HepG2 (cell line): ENCODE measurements around the gene ADCY9. TPM values are rescaled to one million over a fixed set of nuclear protein-coding genes. Genes with fewer than 3 reads are reported as not detected.

ENCODE experiments used
- ATAC-seq: fragments of 200-7000 bp; cut with Tn5 transposase; 3 replicates; pipeline ENCODE4 v1.9.1; 2020; ENCODE audit warnings: mild to moderate bottlenecking, moderate library complexity
- BruUV-seq: library from RNA; stranded (reverse); fragments of 400-500 nt; replicated peaks from 2 replicates; lab custom pipeline; 2021; lab: Mats Ljungman, UMichigan
- CTCF ChIA-PET: fragments of 300-600 bp; formaldehyde crosslinking; extraction: SDS; loops from one replicate; lab custom pipeline; 2021; ENCODE audit warnings: low total read pairs, inconsistent platforms, low intra/inter-chr PET ratio; lab: Yijun Ruan, JAX
- POLR2A ChIA-PET: fragments of 350-600 bp; sonication (Branson Sonifier 250); formaldehyde crosslinking; loops from one replicate; lab custom pipeline; 2020; ENCODE audit warnings: antibody characterized with exemption, inconsistent platforms; lab: Yijun Ruan, JAX
- DNase-seq: peaks from one replicate; pipeline ENCODE4 v3.0.0-alpha.2; 2015; ENCODE audit warnings: low spot score
- FAIRE-seq: peaks from 3 replicates; lab custom pipeline; 2011; peaks lifted over from hg19 to GRCh38; lab: Jason Lieb, UNC
- H2AFZ ChIP-seq: one replicate; pipeline ENCODE4 v1.6.1; 2011; ENCODE audit warnings: low read length, inconsistent platforms
- H3K27ac ChIP-seq: fragments of 300-600 bp; 3 replicates; pipeline ENCODE4 v1.8.0; 2011; ENCODE audit warnings: mixed run types, mild to moderate bottlenecking, mixed read lengths, low read length, inconsistent platforms; ENCODE audit not compliant: insufficient read depth; ENCODE audit errors: extremely low read length
- H3K27me3 ChIP-seq, 2 experiments: fragments of 200-600 bp in 1 of 2; 2 replicates in 1 of 2; 3 replicates in 1 of 2; pipeline versions ENCODE4 v1.6.0 to v1.8.0; 2011; ENCODE audit warnings: low read length in 2 of 2, mild to moderate bottlenecking in 2 of 2, moderate library complexity in 2 of 2, inconsistent platforms in 1 of 2; ENCODE audit not compliant: insufficient read depth in 2 of 2, control insufficient read depth in 1 of 2
- H3K36me3 ChIP-seq, 2 experiments: fragments of 200-600 bp in 1 of 2; replicated peaks in 1 of 2; 2 replicates in 1 of 2; 3 replicates in 1 of 2; pipeline versions ENCODE4 v1.5.1 to v1.8.0; 2011; ENCODE audit warnings: low read length in 2 of 2, inconsistent platforms in 1 of 2; ENCODE audit not compliant: insufficient read depth in 2 of 2, control insufficient read depth in 1 of 2
- H3K4me1 ChIP-seq: 2 replicates; pipeline ENCODE4 v1.5.1; 2012; ENCODE audit warnings: low read length, inconsistent platforms; ENCODE audit not compliant: insufficient read depth
- H3K4me2 ChIP-seq: 2 replicates; pipeline ENCODE4 v1.6.0; 2011; ENCODE audit warnings: low read depth, low read length, inconsistent platforms
- H3K4me3 ChIP-seq, 3 experiments: fragments of 200-600 bp in 1 of 3; sonication (generic), shearing (Covaris generic) in 1 of 3; replicated peaks in 1 of 3; 2 replicates each; pipeline ENCODE4 v1.5.1; 2011 to 2016; ENCODE audit warnings: low read length in 3 of 3, inconsistent platforms in 2 of 3, low read depth in 2 of 3, mild to moderate bottlenecking in 2 of 3, control low read depth in 1 of 3, mixed read lengths in 1 of 3; ENCODE audit not compliant: insufficient read depth in 1 of 3
- H3K79me2 ChIP-seq: one replicate; pipeline ENCODE4 v1.6.1; 2011; ENCODE audit warnings: low read length, inconsistent platforms; ENCODE audit not compliant: insufficient read depth
- H3K9ac ChIP-seq: 2 replicates; pipeline ENCODE4 v1.6.0; 2011; ENCODE audit warnings: mild to moderate bottlenecking, low read depth, low read length, inconsistent platforms; ENCODE audit not compliant: insufficient read depth
- H3K9me3 ChIP-seq: 2 replicates; pipeline ENCODE4 v1.5.1; 2012; ENCODE audit warnings: mild to moderate bottlenecking, low read length
- H4K20me1 ChIP-seq: 2 replicates; pipeline ENCODE4 v1.6.0; 2011; ENCODE audit warnings: inconsistent platforms, mild to moderate bottlenecking, low read length, moderate library complexity; ENCODE audit not compliant: insufficient read depth
- ARID2 ChIP-seq: sonication (generic); formaldehyde crosslinking; IDR thresholded peaks from 2 replicates; pipeline ENCODE4 v1.8.1; 2022; ENCODE audit warnings: mild to moderate bottlenecking, missing genetic modification reagents, borderline replicate concordance
- HNF4A ChIP-seq: sonication (generic); formaldehyde crosslinking; IDR thresholded peaks from 2 replicates; pipeline ENCODE4 v1.4.0; 2020; ENCODE audit warnings: missing genetic modification reagents
- MAF1 ChIP-seq: sonication (generic); formaldehyde crosslinking; IDR thresholded peaks from 2 replicates; pipeline ENCODE4 v1.5.0; 2020; ENCODE audit warnings: missing genetic modification reagents, borderline replicate concordance
- NCOA2 ChIP-seq: sonication (generic); formaldehyde crosslinking; IDR thresholded peaks from 2 replicates; pipeline ENCODE4 v1.8.0; 2022; ENCODE audit warnings: inconsistent platforms
- POLR2AphosphoS2 ChIP-seq: IDR thresholded peaks from 2 replicates; pipeline ENCODE4 v1.6.1; 2011; ENCODE audit warnings: low read depth, low read length, improper control_type of control experiment
- UBTF ChIP-seq: sonication (generic); formaldehyde crosslinking; IDR thresholded peaks from 2 replicates; pipeline ENCODE4 v1.4.0; 2020; ENCODE audit warnings: mild to moderate bottlenecking, missing genetic modification reagents
- ZBTB37 ChIP-seq: sonication (generic); formaldehyde crosslinking; IDR thresholded peaks from 2 replicates; pipeline ENCODE4 v1.4.0; 2020; ENCODE audit warnings: mild to moderate bottlenecking, missing genetic modification reagents
- ZBTB4 ChIP-seq: sonication (generic); formaldehyde crosslinking; IDR thresholded peaks from 2 replicates; pipeline ENCODE4 v1.4.0; 2020; ENCODE audit warnings: missing genetic modification reagents, mild to moderate bottlenecking, borderline replicate concordance
- ZFYVE20 ChIP-seq: sonication (generic); formaldehyde crosslinking; IDR thresholded peaks from 2 replicates; pipeline ENCODE4 v1.8.0; 2023; ENCODE audit warnings: low read depth, mild to moderate bottlenecking, moderate library complexity, missing genetic modification reagents, borderline replicate concordance
- ZNF17 ChIP-seq: sonication (generic); formaldehyde crosslinking; IDR thresholded peaks from 2 replicates; pipeline ENCODE4 v1.5.0; 2020; ENCODE audit warnings: mild to moderate bottlenecking, missing genetic modification reagents
- WGBS: methylation state at CpG from one replicate; pipeline ENCODE4 v1.1.6; 2017; ENCODE audit warnings: low lambda C conversion rate; 5-methylcytosine and 5-hydroxymethylcytosine counted together
- in situ Hi-C: cut with HindIII; loops from 2 replicates; pipeline ENCODE4 v1.10.0; 2017; ENCODE audit warnings: low pct_unique_long_range_greater_than_20kb; ENCODE audit not compliant: extremely low pct_ligation_motif_present
- intact Hi-C: fragments of 100-400 bp; cut with micrococcal nuclease; formaldehyde crosslinking; loops from one replicate; pipeline ENCODE4 v1.10.0; 2022; ENCODE audit not compliant: unreplicated experiment
- polyA plus RNA-seq, 8 experiments: library from polyadenylated mRNA; depleted of rRNA in 3 of 8; stranded (reverse) in 7 of 8; unstranded in 1 of 8; fragments of >200 nt; fragmentation: Illumina TruSeq in 4 of 8; extraction: Trizol in 4 of 8; gene quantifications; 2 replicates each; pipeline versions ENCODE4 v1.2.1 to v1.2.3, GENCODE V29; 2011 to 2016; ENCODE audit warnings: low read depth in 4 of 8, missing spikeins in 1 of 8, mixed read lengths in 1 of 8; ENCODE audit not compliant: insufficient read depth in 1 of 8
- total RNA-seq, 5 experiments: library from RNA; depleted of rRNA; stranded (reverse); fragments of >200 nt; fragmentation: Illumina TruSeq; extraction: Trizol; gene quantifications; 2 replicates each; pipeline ENCODE4 v1.2.3, GENCODE V29; 2016; ENCODE audit warnings: low read depth in 1 of 5
- TF ChIP-seq, protein P1 (sequence below): sonication (generic); formaldehyde crosslinking; IDR thresholded peaks from 2 replicates; pipeline ENCODE4 v1.8.0; 2023; ENCODE audit warnings: mild to moderate bottlenecking, missing genetic modification reagents
- TF ChIP-seq, protein P2 (sequence below): sonication (generic); formaldehyde crosslinking; IDR thresholded peaks from 2 replicates; pipeline ENCODE4 v1.5.0; 2020; ENCODE audit warnings: mild to moderate bottlenecking, missing genetic modification reagents

The ADCY9 gene
- total and polyA plus RNA-seq, 2 of the 13 experiments (the other 11 are each of a cell fraction or from before 2014, with no cell fraction given): 11.2 to 13.9 TPM

- Histone ChIP-seq H3K79me2 (peaks cover 52% of the 10 kb centered on the region), H3K27me3 (no peaks in the 10 kb centered on the region), H3K9me3 (no peaks in the 10 kb centered on the region), H3K4me3 (no peak overlapping the region), H3K27ac (no peak overlapping the region), H3K36me3 (peaks cover 0 to 2% of the 10 kb centered on the region in 2 experiments; a peak in 2 of 5 replicates), H3K4me2 (no peak overlapping the region), H2AFZ (no peak overlapping the region), H3K4me1 (peaks cover 37% of the 10 kb centered on the region), H4K20me1 (no peaks in the 10 kb centered on the region), H3K9ac (no peak overlapping the region)
- DNase-seq: no peak
- in situ Hi-C loops: no loop called here
- FAIRE-seq: no peak
- ChIA-PET CTCF (no interaction called here), POLR2A (no interaction called here)
- intact Hi-C loops: no loop called here
- BruUV-seq: no TSS peak
- WGBS: 97% methylated on average over 17 of the region's 17 CpGs
- ATAC-seq: no peak
- TF ChIP-seq UBTF (CRISPR knock-in tag): no peak
- no peak for TF ChIP-seq ZNF17
- TF ChIP-seq ARID2 (CRISPR knock-in tag): no peak
- TF ChIP-seq, protein P1, sequence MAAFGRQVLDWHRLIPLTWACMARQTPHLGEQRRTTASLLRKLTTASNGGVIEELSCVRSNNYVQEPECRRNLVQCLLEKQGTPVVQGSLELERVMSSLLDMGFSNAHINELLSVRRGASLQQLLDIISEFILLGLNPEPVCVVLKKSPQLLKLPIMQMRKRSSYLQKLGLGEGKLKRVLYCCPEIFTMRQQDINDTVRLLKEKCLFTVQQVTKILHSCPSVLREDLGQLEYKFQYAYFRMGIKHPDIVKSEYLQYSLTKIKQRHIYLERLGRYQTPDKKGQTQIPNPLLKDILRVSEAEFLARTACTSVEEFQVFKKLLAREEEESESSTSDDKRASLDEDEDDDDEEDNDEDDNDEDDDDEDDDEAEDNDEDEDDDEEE (CRISPR knock-in tag): no peak
- TF ChIP-seq NCOA2: no peak
- TF ChIP-seq ZBTB37 (CRISPR knock-in tag): no peak
- TF ChIP-seq ZFYVE20: no peak
- TF ChIP-seq ZBTB4: no peak
- TF ChIP-seq MAF1 (CRISPR knock-in tag): no peak
- no peak for TF ChIP-seq POLR2AphosphoS2
- TF ChIP-seq HNF4A (CRISPR knock-in tag): no peak
- TF ChIP-seq, protein P2, sequence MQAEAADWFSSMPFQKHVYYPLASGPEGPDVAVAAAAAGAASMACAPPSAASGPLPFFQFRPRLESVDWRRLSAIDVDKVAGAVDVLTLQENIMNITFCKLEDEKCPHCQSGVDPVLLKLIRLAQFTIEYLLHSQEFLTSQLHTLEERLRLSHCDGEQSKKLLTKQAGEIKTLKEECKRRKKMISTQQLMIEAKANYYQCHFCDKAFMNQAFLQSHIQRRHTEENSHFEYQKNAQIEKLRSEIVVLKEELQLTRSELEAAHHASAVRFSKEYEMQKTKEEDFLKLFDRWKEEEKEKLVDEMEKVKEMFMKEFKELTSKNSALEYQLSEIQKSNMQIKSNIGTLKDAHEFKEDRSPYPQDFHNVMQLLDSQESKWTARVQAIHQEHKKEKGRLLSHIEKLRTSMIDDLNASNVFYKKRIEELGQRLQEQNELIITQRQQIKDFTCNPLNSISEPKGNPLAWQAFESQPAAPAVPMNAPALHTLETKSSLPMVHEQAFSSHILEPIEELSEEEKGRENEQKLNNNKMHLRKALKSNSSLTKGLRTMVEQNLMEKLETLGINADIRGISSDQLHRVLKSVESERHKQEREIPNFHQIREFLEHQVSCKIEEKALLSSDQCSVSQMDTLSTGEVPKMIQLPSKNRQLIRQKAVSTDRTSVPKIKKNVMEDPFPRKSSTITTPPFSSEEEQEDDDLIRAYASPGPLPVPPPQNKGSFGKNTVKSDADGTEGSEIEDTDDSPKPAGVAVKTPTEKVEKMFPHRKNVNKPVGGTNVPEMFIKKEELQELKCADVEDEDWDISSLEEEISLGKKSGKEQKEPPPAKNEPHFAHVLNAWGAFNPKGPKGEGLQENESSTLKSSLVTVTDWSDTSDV: no peak
These were observed 24.8 kb downstream of the ADCY9 start for GRCh38 chr16:4091240-4092012.
